Measurements from ENCODE around the gene OSTM1. TPM values are rescaled to one million over a fixed set of nuclear protein-coding genes. Genes with fewer than 3 reads are reported as not detected.

The OSTM1 gene, protein sequence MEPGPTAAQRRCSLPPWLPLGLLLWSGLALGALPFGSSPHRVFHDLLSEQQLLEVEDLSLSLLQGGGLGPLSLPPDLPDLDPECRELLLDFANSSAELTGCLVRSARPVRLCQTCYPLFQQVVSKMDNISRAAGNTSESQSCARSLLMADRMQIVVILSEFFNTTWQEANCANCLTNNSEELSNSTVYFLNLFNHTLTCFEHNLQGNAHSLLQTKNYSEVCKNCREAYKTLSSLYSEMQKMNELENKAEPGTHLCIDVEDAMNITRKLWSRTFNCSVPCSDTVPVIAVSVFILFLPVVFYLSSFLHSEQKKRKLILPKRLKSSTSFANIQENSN
- total RNA-seq: 20.9 TPM
- polyA plus RNA-seq: 31.2 TPM
- long read RNA-seq, donor 1, full-length matches to known transcripts: 1 of 1 reads
- long read RNA-seq, donor 1, partial matches to known transcripts: 0 of 1 reads
- long read RNA-seq, donor 1, other reads (novel, unspliced or antisense): 0 of 1 reads
- long read RNA-seq, donor 2: 0 reads
- long read RNA-seq, donor 3, full-length matches to known transcripts: 11 of 11 reads
- long read RNA-seq, donor 3, partial matches to known transcripts: 0 of 11 reads
- long read RNA-seq, donor 3, other reads (novel, unspliced or antisense): 0 of 11 reads
- long read RNA-seq, donor 4, full-length matches to known transcripts: 5 of 5 reads
- long read RNA-seq, donor 4, partial matches to known transcripts: 0 of 5 reads
- long read RNA-seq, donor 4, other reads (novel, unspliced or antisense): 0 of 5 reads
- long read RNA-seq, donor 5, full-length matches to known transcripts: 10 of 15 reads
- long read RNA-seq, donor 5, partial matches to known transcripts: 5 of 15 reads
- long read RNA-seq, donor 5, other reads (novel, unspliced or antisense): 0 of 15 reads
- long read RNA-seq, donor 6, full-length matches to known transcripts: 9 of 9 reads
- long read RNA-seq, donor 6, partial matches to known transcripts: 0 of 9 reads
- long read RNA-seq, donor 6, other reads (novel, unspliced or antisense): 0 of 9 reads
- long read RNA-seq, donor 7, full-length matches to known transcripts: 6 of 6 reads
- long read RNA-seq, donor 7, partial matches to known transcripts: 0 of 6 reads
- long read RNA-seq, donor 7, other reads (novel, unspliced or antisense): 0 of 6 reads
- long read RNA-seq, donor 8, full-length matches to known transcripts: 6 of 6 reads
- long read RNA-seq, donor 8, partial matches to known transcripts: 0 of 6 reads
- long read RNA-seq, donor 8, other reads (novel, unspliced or antisense): 0 of 6 reads
- long read RNA-seq, donor 9, full-length matches to known transcripts: 5 of 5 reads
- long read RNA-seq, donor 9, partial matches to known transcripts: 0 of 5 reads
- long read RNA-seq, donor 9, other reads (novel, unspliced or antisense): 0 of 5 reads
- long read RNA-seq, donor 10, full-length matches to known transcripts: 13 of 18 reads
- long read RNA-seq, donor 10, partial matches to known transcripts: 5 of 18 reads
- long read RNA-seq, donor 10, other reads (novel, unspliced or antisense): 0 of 18 reads

DNA sequence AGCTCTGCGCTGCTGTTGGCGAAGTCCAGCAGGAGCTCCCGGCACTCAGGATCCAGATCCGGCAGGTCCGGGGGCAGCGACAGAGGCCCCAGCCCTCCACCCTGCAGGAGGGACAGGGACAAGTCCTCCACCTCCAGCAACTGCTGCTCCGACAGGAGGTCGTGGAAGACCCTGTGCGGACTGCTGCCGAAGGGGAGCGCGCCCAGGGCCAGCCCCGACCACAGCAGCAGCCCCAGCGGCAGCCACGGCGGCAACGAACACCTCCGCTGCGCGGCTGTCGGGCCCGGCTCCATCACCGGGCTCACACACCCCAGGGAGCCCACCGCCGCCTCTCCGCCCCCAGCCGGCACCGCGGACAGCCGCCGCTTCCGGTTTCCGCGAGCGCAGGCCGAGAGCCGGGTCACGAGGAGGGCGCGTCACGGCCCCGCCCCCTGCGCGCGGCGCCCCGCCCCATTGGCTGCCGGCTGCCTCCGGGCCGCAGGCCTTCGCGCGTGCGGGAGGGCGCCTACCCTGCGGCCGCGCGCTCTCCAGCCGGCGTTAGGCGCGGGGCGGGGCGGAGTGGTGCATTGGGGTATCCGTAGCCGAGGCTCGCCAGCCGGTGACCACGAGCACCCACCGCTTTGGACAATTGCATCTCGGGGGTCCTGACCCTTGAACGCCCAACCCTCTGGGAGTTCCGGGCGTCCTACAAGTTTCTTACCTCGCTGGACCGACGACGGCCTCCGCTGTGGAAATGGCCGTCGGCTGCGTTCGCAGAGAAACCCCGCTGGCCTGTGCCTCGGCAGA, at the start of gene OSTM1:
Gene OSTM1 (minus strand): TSS at position 383 of the 786 bp plus-strand sequence. CDS start 90 bp downstream, at position 293.
- under 1% methylated on average over 86 of the region's 86 CpGs for WGBS
- no peaks in the 10 kb centered on the region for H3K27me3 ChIP-seq (ENCODE audit: control insufficient read depth in 2 of 2, insufficient read depth in 1 of 2, low read length in 1 of 2)

DNA sequence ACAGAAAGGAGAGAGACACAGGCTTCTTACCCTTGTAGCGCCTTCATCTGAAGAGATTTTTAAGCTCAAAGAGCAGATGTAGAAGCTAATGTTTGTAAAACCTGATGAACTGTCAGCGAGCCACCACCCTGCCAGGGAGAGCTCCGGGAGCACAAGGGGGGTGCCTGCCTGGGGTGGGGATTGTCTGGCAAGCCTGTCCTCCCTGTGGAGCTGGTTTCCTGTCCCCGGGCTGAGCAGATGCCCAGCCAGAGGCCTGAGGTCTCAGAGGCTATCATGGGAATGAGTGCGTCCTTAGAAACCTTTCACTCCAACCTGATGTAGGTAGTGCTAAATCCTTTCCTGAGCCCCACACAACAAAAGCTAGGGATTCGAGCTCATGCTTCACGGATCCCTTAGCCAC, 49.4 kb upstream of the OSTM1 start:
- Histone ChIP-seq H3K4me3 (ENCODE audit: low read length in 2 of 2) (no peak overlapping the region), H3K4me1 (ENCODE audit: control insufficient read depth in 2 of 2, insufficient read depth in 2 of 2, low read length in 2 of 2) (peaks cover 0 to 2% of the 10 kb centered on the region in 2 donors), H3K36me3 (ENCODE audit: control insufficient read depth in 2 of 2, insufficient read depth in 2 of 2, low read length in 1 of 2) (no peaks in the 10 kb centered on the region), H3K27ac (ENCODE audit: low read depth in 1 of 2, low read length in 1 of 2) (no peak overlapping the region), H3K9me3 (ENCODE audit: control insufficient read depth in 2 of 2, insufficient read depth in 1 of 2, low read length in 1 of 2) (peaks cover 0 to 1% of the 10 kb centered on the region in 2 donors), H3K27me3 (ENCODE audit: control insufficient read depth in 2 of 2, insufficient read depth in 1 of 2, low read length in 1 of 2) (peaks cover 55 to 96% of the 10 kb centered on the region in 2 donors)
- WGBS: 17% methylated on average over 7 of the region's 7 CpGs
- DNase-seq (ENCODE audit: low read depth in 6 of 9, low spot score in 9 of 9): no peak

More for the DNA sequence above, at the start of gene OSTM1:
- Histone ChIP-seq H3K9me3 (ENCODE audit: control insufficient read depth in 2 of 2, insufficient read depth in 1 of 2, low read length in 1 of 2) (peaks cover 0 to 4% of the 10 kb centered on the region in 2 donors), H3K36me3 (ENCODE audit: control insufficient read depth in 2 of 2, insufficient read depth in 2 of 2, low read length in 1 of 2) (no peaks in the 10 kb centered on the region), H3K27ac (ENCODE audit: low read depth in 1 of 2, low read length in 1 of 2) (peak within 1 kb of the TSS; percentile 65 to 88), H3K4me3 (ENCODE audit: low read length in 2 of 2) (peak within 1 kb of the TSS; percentile 84 to 89), H3K4me1 (ENCODE audit: control insufficient read depth in 2 of 2, insufficient read depth in 2 of 2, low read length in 2 of 2) (peaks cover 8 to 21% of the 10 kb centered on the region in 2 donors)
- peak; percentile 37 to 95 (median 87) for DNase-seq (ENCODE audit: low read depth in 6 of 9, low spot score in 9 of 9)

DNA sequence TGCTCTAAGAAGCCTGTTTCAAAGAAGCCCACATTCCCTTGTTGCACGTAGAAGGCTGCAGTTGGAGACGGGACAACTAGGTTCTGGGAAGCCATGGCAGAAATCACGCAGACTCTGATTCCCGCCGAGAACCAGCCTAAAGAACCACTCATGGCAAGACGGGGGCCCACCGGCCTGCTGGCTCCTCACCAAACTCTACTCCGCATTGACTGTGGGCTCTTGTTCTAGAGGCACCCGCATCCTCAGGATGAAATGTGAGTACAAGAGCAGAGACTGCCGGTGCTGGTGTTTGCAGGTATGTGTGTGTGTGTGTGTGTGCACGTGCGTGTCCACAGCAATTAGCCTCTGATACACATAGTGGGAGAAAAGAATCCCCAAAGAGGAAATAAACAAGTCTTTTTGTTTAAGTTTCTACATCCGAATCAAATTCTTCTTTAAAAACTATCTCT, 49.0 kb upstream of the OSTM1 start:
- H3K4me3 ChIP-seq (ENCODE audit: low read length in 2 of 2): no peak overlapping the region
- 13% methylated on average over 13 of the region's 13 CpGs for WGBS
- peaks cover 59 to 96% of the 10 kb centered on the region in 2 donors for H3K27me3 ChIP-seq (ENCODE audit: control insufficient read depth in 2 of 2, insufficient read depth in 1 of 2, low read length in 1 of 2)
- H3K36me3 ChIP-seq (ENCODE audit: control insufficient read depth in 2 of 2, insufficient read depth in 2 of 2, low read length in 1 of 2): no peaks in the 10 kb centered on the region
- peaks cover 0 to 1% of the 10 kb centered on the region in 2 donors for H3K9me3 ChIP-seq (ENCODE audit: control insufficient read depth in 2 of 2, insufficient read depth in 1 of 2, low read length in 1 of 2)
- H3K27ac ChIP-seq (ENCODE audit: low read depth in 1 of 2, low read length in 1 of 2): no peak overlapping the region
- peaks cover 0 to 4% of the 10 kb centered on the region in 2 donors for H3K4me1 ChIP-seq (ENCODE audit: control insufficient read depth in 2 of 2, insufficient read depth in 2 of 2, low read length in 2 of 2)
- no peak for DNase-seq (ENCODE audit: low read depth in 6 of 9, low spot score in 9 of 9)

DNA sequence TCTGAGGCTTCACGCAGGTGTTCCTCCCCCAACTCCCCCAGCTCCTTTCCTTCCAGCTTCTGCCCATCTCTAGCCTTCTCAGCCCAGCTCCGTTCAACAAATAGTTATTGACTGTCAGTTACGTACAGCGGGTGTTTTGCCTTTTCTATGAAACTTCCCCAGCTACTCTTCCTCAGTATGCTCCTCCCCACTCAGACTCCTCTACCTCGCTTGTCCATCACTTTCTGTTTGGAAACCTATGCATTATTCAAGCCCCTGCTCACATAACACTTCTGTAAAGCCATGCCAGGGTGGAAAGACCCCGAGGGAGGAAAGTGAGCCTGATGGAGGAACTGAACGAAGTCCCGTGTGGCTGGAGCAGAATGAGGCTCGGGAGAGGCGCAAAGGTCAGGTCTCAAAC, 47.1 kb upstream of the OSTM1 start:
- 16% methylated on average over 10 of the region's 10 CpGs for WGBS
- H3K27ac ChIP-seq (ENCODE audit: low read depth in 1 of 2, low read length in 1 of 2): no peak overlapping the region
- H3K27me3 ChIP-seq (ENCODE audit: control insufficient read depth in 2 of 2, insufficient read depth in 1 of 2, low read length in 1 of 2): peaks cover 71 to 97% of the 10 kb centered on the region in 2 donors
- H3K9me3 ChIP-seq (ENCODE audit: control insufficient read depth in 2 of 2, insufficient read depth in 1 of 2, low read length in 1 of 2): peaks cover 1 to 4% of the 10 kb centered on the region in 2 donors
- H3K4me1 ChIP-seq (ENCODE audit: control insufficient read depth in 2 of 2, insufficient read depth in 2 of 2, low read length in 2 of 2): peaks cover 0 to 15% of the 10 kb centered on the region in 2 donors
- H3K4me3 ChIP-seq (ENCODE audit: low read length in 2 of 2): no peak overlapping the region
- H3K36me3 ChIP-seq (ENCODE audit: control insufficient read depth in 2 of 2, insufficient read depth in 2 of 2, low read length in 1 of 2): no peaks in the 10 kb centered on the region
- no peak for DNase-seq (ENCODE audit: low read depth in 6 of 9, low spot score in 9 of 9)

DNA sequence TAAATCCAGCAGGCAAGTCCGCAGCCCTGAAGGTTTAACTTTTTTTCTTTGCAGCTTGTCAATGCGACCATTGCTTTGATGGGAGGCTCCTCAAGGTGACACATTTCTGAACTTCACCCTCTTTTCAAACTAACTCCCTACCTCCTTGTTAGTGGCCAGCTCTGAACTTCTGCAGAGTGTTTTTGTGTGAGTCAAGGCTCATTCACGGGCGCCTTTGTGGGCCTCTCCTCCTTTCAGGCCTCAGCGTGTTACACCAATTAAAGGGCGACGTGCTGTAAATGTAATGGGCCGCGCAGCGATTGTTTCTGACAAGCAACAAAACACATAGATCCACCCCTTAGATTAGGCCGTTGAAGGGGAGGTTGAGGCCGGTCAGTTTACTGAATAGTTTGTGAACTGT, 45.8 kb upstream of the OSTM1 start:
- peaks cover 83 to 99% of the 10 kb centered on the region in 2 donors for H3K27me3 ChIP-seq (ENCODE audit: control insufficient read depth in 2 of 2, insufficient read depth in 1 of 2, low read length in 1 of 2)
- H3K9me3 ChIP-seq (ENCODE audit: control insufficient read depth in 2 of 2, insufficient read depth in 1 of 2, low read length in 1 of 2): peaks cover 1 to 4% of the 10 kb centered on the region in 2 donors
- 35% methylated on average over 12 of the region's 12 CpGs for WGBS
- H3K27ac ChIP-seq (ENCODE audit: low read depth in 1 of 2, low read length in 1 of 2): no peak overlapping the region
- H3K36me3 ChIP-seq (ENCODE audit: control insufficient read depth in 2 of 2, insufficient read depth in 2 of 2, low read length in 1 of 2): no peaks in the 10 kb centered on the region
- H3K4me3 ChIP-seq (ENCODE audit: low read length in 2 of 2): no peak overlapping the region
- peaks cover 0 to 20% of the 10 kb centered on the region in 2 donors for H3K4me1 ChIP-seq (ENCODE audit: control insufficient read depth in 2 of 2, insufficient read depth in 2 of 2, low read length in 2 of 2)
- no peak for DNase-seq (ENCODE audit: low read depth in 6 of 9, low spot score in 9 of 9)

DNA sequence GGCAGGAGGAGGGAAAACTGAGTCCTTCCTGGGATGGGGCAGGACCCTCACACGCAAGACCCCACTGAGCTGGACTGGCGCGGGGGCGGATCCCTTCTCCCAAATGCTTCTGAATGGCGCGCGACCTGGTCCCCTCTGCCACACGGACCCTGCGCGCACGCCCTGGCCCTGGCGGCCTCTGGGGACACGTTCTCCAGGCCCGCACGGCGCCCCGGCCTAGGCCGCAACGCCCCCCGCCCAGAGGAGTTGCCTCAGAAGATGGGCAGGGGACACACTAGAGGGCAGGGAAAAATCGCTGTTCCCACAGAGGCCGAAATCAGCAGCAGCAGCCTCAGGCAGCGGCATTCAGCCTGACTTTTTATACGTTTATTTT, 45.2 kb upstream of the OSTM1 start:
- H3K4me1 ChIP-seq (ENCODE audit: control insufficient read depth in 2 of 2, insufficient read depth in 2 of 2, low read length in 2 of 2): peaks cover 0 to 25% of the 10 kb centered on the region in 2 donors
- H3K36me3 ChIP-seq (ENCODE audit: control insufficient read depth in 2 of 2, insufficient read depth in 2 of 2, low read length in 1 of 2): no peaks in the 10 kb centered on the region
- H3K4me3 ChIP-seq (ENCODE audit: low read length in 2 of 2): no peak overlapping the region
- H3K27ac ChIP-seq (ENCODE audit: low read depth in 1 of 2, low read length in 1 of 2): no peak overlapping the region
- peaks cover 1 to 4% of the 10 kb centered on the region in 2 donors for H3K9me3 ChIP-seq (ENCODE audit: control insufficient read depth in 2 of 2, insufficient read depth in 1 of 2, low read length in 1 of 2)
- no peak for DNase-seq (ENCODE audit: low read depth in 6 of 9, low spot score in 9 of 9)
- peaks cover 89 to 99% of the 10 kb centered on the region in 2 donors for H3K27me3 ChIP-seq (ENCODE audit: control insufficient read depth in 2 of 2, insufficient read depth in 1 of 2, low read length in 1 of 2)
- 14% methylated on average over 24 of the region's 24 CpGs for WGBS

DNA sequence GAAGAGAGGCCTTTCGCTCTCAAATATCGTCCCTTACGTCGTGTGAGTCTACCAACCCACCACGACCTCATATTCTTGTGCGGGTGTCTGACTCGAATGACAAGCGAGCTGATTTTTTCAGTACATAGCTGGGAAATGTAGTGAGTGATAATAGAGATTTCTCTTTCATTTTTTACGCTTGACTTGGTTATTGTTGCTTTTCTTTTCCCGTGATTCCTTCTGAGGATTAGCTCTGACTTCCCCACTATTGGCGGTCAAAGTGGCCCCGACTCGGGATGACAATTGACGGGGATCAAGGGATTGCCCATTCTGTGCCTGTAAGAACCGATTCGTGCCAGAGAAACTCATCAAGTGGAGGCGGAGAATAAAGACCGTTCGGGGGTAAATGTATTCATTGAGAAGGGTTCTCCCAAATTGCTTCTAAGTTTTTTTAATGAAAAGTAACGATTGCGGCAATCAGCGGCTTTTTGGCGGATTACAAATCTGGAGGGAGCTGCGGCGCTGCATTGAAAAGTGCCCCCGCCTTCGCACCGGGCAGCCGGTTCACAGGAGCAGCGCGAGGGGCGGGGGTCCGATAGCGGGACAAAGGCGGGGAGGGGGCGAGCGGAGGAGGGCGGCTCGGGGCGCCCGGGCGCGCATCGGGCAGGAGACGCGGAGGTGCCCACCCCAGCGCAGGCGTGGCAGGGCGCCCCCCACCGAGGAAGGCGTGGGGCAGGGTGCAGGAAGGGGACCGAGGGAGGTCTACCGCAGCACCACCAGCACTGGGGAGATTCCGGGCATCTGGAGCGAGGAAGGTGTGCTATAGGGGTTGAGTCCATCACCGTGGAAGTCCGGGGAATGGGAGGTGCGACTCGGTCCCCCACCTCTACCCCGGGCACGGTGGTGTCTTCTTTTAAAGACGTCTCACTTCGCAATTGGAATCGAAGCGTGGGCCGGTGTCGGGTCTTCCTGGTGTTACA, 44.5 kb upstream of the OSTM1 start:
- H3K4me1 ChIP-seq (ENCODE audit: control insufficient read depth in 2 of 2, insufficient read depth in 2 of 2, low read length in 2 of 2): peaks cover 0 to 25% of the 10 kb centered on the region in 2 donors
- peak overlapping the region in 1 of 2 donors; percentile 36 for H3K4me3 ChIP-seq (ENCODE audit: low read length in 2 of 2)
- no peak for DNase-seq (ENCODE audit: low read depth in 6 of 9, low spot score in 9 of 9)

More for the DNA sequence above, 44.5 kb upstream of the OSTM1 start:
- H3K36me3 ChIP-seq (ENCODE audit: control insufficient read depth in 2 of 2, insufficient read depth in 2 of 2, low read length in 1 of 2): no peaks in the 10 kb centered on the region
- 2% methylated on average over 67 of the region's 67 CpGs for WGBS
- no peak overlapping the region for H3K27ac ChIP-seq (ENCODE audit: low read depth in 1 of 2, low read length in 1 of 2)
- peaks cover 89 to 99% of the 10 kb centered on the region in 2 donors for H3K27me3 ChIP-seq (ENCODE audit: control insufficient read depth in 2 of 2, insufficient read depth in 1 of 2, low read length in 1 of 2)
- peaks cover 1 to 4% of the 10 kb centered on the region in 2 donors for H3K9me3 ChIP-seq (ENCODE audit: control insufficient read depth in 2 of 2, insufficient read depth in 1 of 2, low read length in 1 of 2)

All from thymus (tissue), 14 donors.